ENCODE data around the gene CCDC121. TPM values are rescaled to one million over a fixed set of nuclear protein-coding genes. Genes with fewer than 3 reads are reported as not detected.

The CCDC121 gene
- total and polyA plus RNA-seq, 10 of the 15 experiments (the other 5 are each of a cell fraction or from before 2014, with no cell fraction given) = 0.34 to 1.2 (median 0.63) TPM

GRCh38 chr2:27624943-27625342 is 3.9 kb downstream of the CCDC121 start:
- no peak for ATAC-seq
- Histone ChIP-seq H3K79me2 (ENCODE audit: control insufficient read depth, insufficient read depth, low read length) (peaks cover 10% of the 10 kb centered on the region), H3K27me3 (replicated peaks in 1 of 2; ENCODE audit: control insufficient read depth in 2 of 2, insufficient read depth in 2 of 2, low read length in 1 of 2) (no peaks in the 10 kb centered on the region), H3K4me1 (ENCODE audit: control insufficient read depth, insufficient read depth, low read length) (peaks cover 6% of the 10 kb centered on the region), H3K4me3 (no peak overlapping the region), H2AFZ (ENCODE audit: control insufficient read depth, low read depth, low read length) (no peak overlapping the region), H4K20me1 (ENCODE audit: control insufficient read depth, insufficient read depth) (no peaks in the 10 kb centered on the region), H3K9ac (ENCODE audit: control insufficient read depth, insufficient read depth, low read length) (no peak overlapping the region), H3K9me3 (replicated peaks; ENCODE audit: control insufficient read depth, insufficient read depth, low read length) (no peaks in the 10 kb centered on the region), H3K4me2 (ENCODE audit: control insufficient read depth, insufficient read depth) (no peak overlapping the region), H3K36me3 (ENCODE audit: control insufficient read depth in 2 of 2, insufficient read depth in 2 of 2, low read length in 1 of 2) (peaks cover 3 to 20% of the 10 kb centered on the region in 2 experiments; a peak in 3 of 4 replicates), H3K27ac (ENCODE audit: control insufficient read depth, insufficient read depth) (no peak overlapping the region)
- ChIA-PET POLR2A (interaction anchor here (0.6 kb wide), 1 partner anchor 1063 kb away, joined by 7 read pairs; no protein-coding TSS in a partner anchor), RAD21 (ENCODE audit: unreplicated experiment) (no interaction called here), CTCF (no interaction called here), SMC1A (ENCODE audit: uncharacterized antibody, unreplicated experiment) (interaction anchor here (0.9 kb wide), 1 partner anchor 105 kb away, joined by 3 read pairs; no protein-coding TSS in a partner anchor)
- FAIRE-seq = no peak
- no peak for DNase-seq (ENCODE audit: low read depth, low spot score)
- TF ChIP-seq SUZ12 (IDR thresholded peaks at IDR 0.05; ENCODE audit: unreplicated experiment) = no peak
- no peak for TF ChIP-seq HSF1 (IDR thresholded peaks at IDR 0.05; ENCODE audit: low read depth, low read length)
- no peak for TF ChIP-seq NR2F1 (conservative IDR thresholded peaks at IDR 0.05)
- BruUV-seq (replicated peaks) = no TSS peak
- in situ Hi-C loops (cut with MboI) (no loop called here), intact Hi-C loops (cut with micrococcal nuclease; ENCODE audit: unreplicated experiment) (loop anchor here (5.0 kb wide), 1 partner anchor 43 kb away; the partner anchor contains the start of gene ZNF512)

GRCh38 chr2:27622921-27623384 is 5.9 kb downstream of the CCDC121 start:
- POLR2A ChIA-PET = no interaction called here
- intact Hi-C loops (cut with micrococcal nuclease; ENCODE audit: unreplicated experiment) = no loop called here
- ATAC-seq = no peak
- TF ChIP-seq MTA2 (IDR thresholded peaks at IDR 0.05; ENCODE audit: low read depth) (no peak), RFX5 (IDR thresholded peaks at IDR 0.05; ENCODE audit: low read depth, low read length) (no peak), NFYA (IDR thresholded peaks at IDR 0.05; ENCODE audit: borderline replicate concordance, low read depth, low read length) (no peak), BCLAF1 (IDR thresholded peaks at IDR 0.05) (no peak), RBBP5 (conservative IDR thresholded peaks at IDR 0.05) (no peak), YBX1 (IDR thresholded peaks at IDR 0.05) (no peak), POU2F2 (IDR thresholded peaks at IDR 0.05; ENCODE audit: borderline replicate concordance, low read depth, low read length) (no peak), ZBTB33 (IDR thresholded peaks at IDR 0.05) (no peak), CEBPB (IDR thresholded peaks at IDR 0.05; ENCODE audit: borderline replicate concordance in 1 of 2, low read depth in 2 of 2, low read length in 2 of 2) (no peak)

More at GRCh38 chr2:27622921-27623384, 5.9 kb downstream of the CCDC121 start:
- ChIA-PET CTCF (interaction anchor here (1.1 kb wide), 1 partner anchor 167 kb away, joined by 3 read pairs; no protein-coding TSS in a partner anchor), SMC1A (ENCODE audit: uncharacterized antibody, unreplicated experiment) (no interaction called here), RAD21 (ENCODE audit: unreplicated experiment) (no interaction called here)
- no peaks in the 10 kb centered on the region for H3K27me3 ChIP-seq (replicated peaks in 1 of 2; ENCODE audit: control insufficient read depth in 2 of 2, insufficient read depth in 2 of 2, low read length in 1 of 2)
- no peaks in the 10 kb centered on the region for H3K9me3 ChIP-seq (replicated peaks; ENCODE audit: control insufficient read depth, insufficient read depth, low read length)
- no peak overlapping the region for H3K9ac ChIP-seq (ENCODE audit: control insufficient read depth, insufficient read depth, low read length)
- H3K36me3 ChIP-seq (ENCODE audit: control insufficient read depth in 2 of 2, insufficient read depth in 2 of 2, low read length in 1 of 2) = peaks cover 3 to 29% of the 10 kb centered on the region in 2 experiments; a peak in 3 of 4 replicates
- H2AFZ ChIP-seq (ENCODE audit: control insufficient read depth, low read depth, low read length) = no peak overlapping the region
- no peaks in the 10 kb centered on the region; the same call in 1 of the 2 replicates for H3K4me1 ChIP-seq (ENCODE audit: control insufficient read depth, insufficient read depth, low read length)
- DNase-seq (ENCODE audit: low read depth, low spot score) (no peak), FAIRE-seq (no peak)
- WGBS (ENCODE audit: insufficient coverage, insufficient replicate concordance, low lambda C conversion rate, missing lambda C conversion rate) = 63% methylated on average over 3 of the region's 3 CpGs
- BruUV-seq (replicated peaks) = no TSS peak
- no peaks in the 10 kb centered on the region for H3K79me2 ChIP-seq (ENCODE audit: control insufficient read depth, insufficient read depth, low read length)
- in situ Hi-C loops (cut with MboI) = no loop called here
- H3K27ac ChIP-seq (ENCODE audit: control insufficient read depth, insufficient read depth) = no peak overlapping the region
- no peak overlapping the region for H3K4me2 ChIP-seq (ENCODE audit: control insufficient read depth, insufficient read depth)
- H3K4me3 ChIP-seq = no peak overlapping the region
- H4K20me1 ChIP-seq (ENCODE audit: control insufficient read depth, insufficient read depth) = no peaks in the 10 kb centered on the region

Measured in GM12878 (cell line).